ENCODE measurements around the gene MDN1. TPM values are rescaled to one million over a fixed set of nuclear protein-coding genes. Genes with fewer than 3 reads are reported as not detected.

MDN1 gene
- total RNA-seq, 4 donors from 2014 or later: 13.1 to 44.6 (median 20.8) TPM

DNA sequence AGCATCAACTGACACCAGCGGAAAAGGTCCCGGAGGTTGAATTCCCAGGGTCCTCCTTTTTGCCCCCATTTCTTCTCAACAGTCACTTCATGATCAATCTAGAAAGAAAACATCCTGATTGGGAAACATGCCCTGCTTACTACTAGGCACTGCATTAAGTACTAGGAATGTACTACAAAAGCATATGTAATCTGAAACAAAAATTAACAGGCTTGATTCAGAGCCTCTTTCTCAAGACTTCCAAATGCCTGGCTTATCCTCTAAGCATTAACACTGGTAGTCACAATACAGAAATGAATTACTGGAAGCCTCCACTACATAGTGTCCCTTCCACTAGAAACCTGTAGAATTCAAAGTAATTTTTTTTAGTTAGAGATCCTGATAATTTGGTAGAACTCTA is 96.5 kb downstream of the MDN1 start:
- H3K36me3 ChIP-seq: peaks cover 0 to 100% (median 24%) of the 10 kb centered on the region in 3 donors
- no peak overlapping the region for H3K27ac ChIP-seq
- no peak overlapping the region for H3K4me3 ChIP-seq
- TF ChIP-seq, protein P1, sequence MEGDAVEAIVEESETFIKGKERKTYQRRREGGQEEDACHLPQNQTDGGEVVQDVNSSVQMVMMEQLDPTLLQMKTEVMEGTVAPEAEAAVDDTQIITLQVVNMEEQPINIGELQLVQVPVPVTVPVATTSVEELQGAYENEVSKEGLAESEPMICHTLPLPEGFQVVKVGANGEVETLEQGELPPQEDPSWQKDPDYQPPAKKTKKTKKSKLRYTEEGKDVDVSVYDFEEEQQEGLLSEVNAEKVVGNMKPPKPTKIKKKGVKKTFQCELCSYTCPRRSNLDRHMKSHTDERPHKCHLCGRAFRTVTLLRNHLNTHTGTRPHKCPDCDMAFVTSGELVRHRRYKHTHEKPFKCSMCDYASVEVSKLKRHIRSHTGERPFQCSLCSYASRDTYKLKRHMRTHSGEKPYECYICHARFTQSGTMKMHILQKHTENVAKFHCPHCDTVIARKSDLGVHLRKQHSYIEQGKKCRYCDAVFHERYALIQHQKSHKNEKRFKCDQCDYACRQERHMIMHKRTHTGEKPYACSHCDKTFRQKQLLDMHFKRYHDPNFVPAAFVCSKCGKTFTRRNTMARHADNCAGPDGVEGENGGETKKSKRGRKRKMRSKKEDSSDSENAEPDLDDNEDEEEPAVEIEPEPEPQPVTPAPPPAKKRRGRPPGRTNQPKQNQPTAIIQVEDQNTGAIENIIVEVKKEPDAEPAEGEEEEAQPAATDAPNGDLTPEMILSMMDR (IDR thresholded peaks at IDR 0.05): no peak
- WGBS, 2 donors: 97 to 100% methylated on average over 2 of the region's 2 CpGs
- intact Hi-C loops (cut with DNase I): no loop called here
- no peaks in the 10 kb centered on the region for H3K27me3 ChIP-seq
- H3K4me1 ChIP-seq: no peaks in the 10 kb centered on the region
- H3K9me3 ChIP-seq: no peaks in the 10 kb centered on the region
- DNase-seq: no peak

DNA sequence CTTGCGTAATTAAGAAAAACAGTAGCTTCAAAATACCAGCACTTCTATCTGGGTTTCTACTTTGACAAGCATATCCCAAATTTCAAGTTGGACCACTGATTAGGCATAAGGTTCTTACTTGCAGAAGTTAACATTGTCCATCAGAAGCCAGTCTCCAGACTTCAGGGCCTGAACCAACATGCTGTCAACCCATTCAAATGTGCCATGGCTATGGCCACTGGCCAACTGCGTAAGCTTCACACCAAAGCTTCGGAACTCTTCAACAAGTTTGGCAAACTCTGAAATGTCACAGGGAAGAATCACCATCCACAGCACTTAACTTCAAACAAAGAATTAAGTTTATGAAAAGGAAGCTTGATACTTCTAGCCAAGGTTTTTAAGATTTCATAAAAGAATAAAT is 103.1 kb downstream of the MDN1 start:
- intact Hi-C loops (cut with DNase I): no loop called here
- DNase-seq: no peak
- Histone ChIP-seq H3K27ac (no peak overlapping the region), H3K4me3 (no peak overlapping the region), H3K27me3 (no peaks in the 10 kb centered on the region), H3K9me3 (no peaks in the 10 kb centered on the region), H3K36me3 (peaks cover 0 to 100% (median 24%) of the 10 kb centered on the region in 3 donors), H3K4me1 (peaks cover 0 to 11% (median 0%) of the 10 kb centered on the region in 3 donors)
- 43 to 73% methylated on average over 3 of the region's 3 CpGs for WGBS, 2 donors
- TF ChIP-seq POLR2A (IDR thresholded peaks at IDR 0.05): no peak
- TF ChIP-seq, protein P1 (IDR thresholded peaks at IDR 0.05): no peak

DNA sequence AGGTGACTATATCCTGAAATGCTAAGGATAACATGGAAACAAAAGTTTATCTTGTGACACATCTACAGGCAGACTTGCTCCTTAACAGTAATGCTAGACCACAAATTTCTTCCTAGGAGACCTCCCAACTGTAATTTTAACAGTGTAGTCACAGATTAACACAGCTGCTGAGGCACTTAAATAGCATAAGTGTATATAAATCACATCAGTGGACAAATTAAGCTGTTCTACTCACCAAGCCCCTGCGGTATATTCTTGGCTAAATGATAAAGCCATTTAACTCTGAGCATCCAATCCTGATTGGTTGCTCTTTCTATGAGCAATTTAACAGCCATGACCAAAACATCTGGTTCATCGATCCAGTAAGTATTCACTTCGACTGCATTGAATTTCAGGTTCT is 107.8 kb downstream of the MDN1 start:
- Histone ChIP-seq H3K4me1 (peaks cover 0 to 8% (median 0%) of the 10 kb centered on the region in 3 donors), H3K36me3 (peaks cover 14 to 100% (median 19%) of the 10 kb centered on the region in 3 donors), H3K27ac (no peak overlapping the region), H3K9me3 (no peaks in the 10 kb centered on the region), H3K4me3 (no peak overlapping the region), H3K27me3 (no peaks in the 10 kb centered on the region)
- intact Hi-C loops (cut with DNase I): no loop called here
- TF ChIP-seq, protein P1 (IDR thresholded peaks at IDR 0.05): no peak
- no peak for TF ChIP-seq POLR2A (IDR thresholded peaks at IDR 0.05)
- no peak for DNase-seq
- 93% methylated on average over 3 of the region's 3 CpGs for WGBS, 2 donors

- 70 to 74% methylated on average over 4 of the region's 4 CpGs for WGBS, 2 donors
- Histone ChIP-seq H3K9me3 (no peaks in the 10 kb centered on the region), H3K4me1 (no peaks in the 10 kb centered on the region), H3K4me3 (no peak overlapping the region), H3K36me3 (peaks cover 3 to 100% (median 14%) of the 10 kb centered on the region in 3 donors), H3K27me3 (no peaks in the 10 kb centered on the region), H3K27ac (no peak overlapping the region)
- no peak for TF ChIP-seq POLR2A (IDR thresholded peaks at IDR 0.05)
- TF ChIP-seq, protein P1 (IDR thresholded peaks at IDR 0.05): no peak
- intact Hi-C loops (cut with DNase I): no loop called here
- DNase-seq: no peak
Observed at GRCh38 chr6:89708316-89708715, 111.3 kb downstream of the MDN1 start.

- no peaks in the 10 kb centered on the region for H3K27me3 ChIP-seq
- TF ChIP-seq POLR2A (IDR thresholded peaks at IDR 0.05): no peak
- TF ChIP-seq, protein P1 (IDR thresholded peaks at IDR 0.05): no peak
- H3K36me3 ChIP-seq: peaks cover 3 to 100% (median 14%) of the 10 kb centered on the region in 3 donors
- no peaks in the 10 kb centered on the region for H3K4me1 ChIP-seq
- no peak overlapping the region for H3K4me3 ChIP-seq
- intact Hi-C loops (cut with DNase I): no loop called here
- DNase-seq: no peak
- 60 to 64% methylated on average over 1 of the region's 1 CpG for WGBS, 2 donors
- no peaks in the 10 kb centered on the region for H3K9me3 ChIP-seq
- no peak overlapping the region for H3K27ac ChIP-seq
Observed at GRCh38 chr6:89707766-89708165, 111.8 kb downstream of the MDN1 start.
